Embryonic facial prominence (tissue), 1 donor: ENCODE data around the gene PLCG2.
"Not testable (repeated sequence)": the region's sequence is repeated elsewhere in the genome, so short reads cannot be mapped to it uniquely, and the experiment has no call there.

ENCODE experiments used
- DNase-seq: peaks from one replicate; pipeline ENCODE4 v3.0.0-alpha.2; 2016; ENCODE audit errors: extremely low spot score

Gene PLCG2

DNA sequence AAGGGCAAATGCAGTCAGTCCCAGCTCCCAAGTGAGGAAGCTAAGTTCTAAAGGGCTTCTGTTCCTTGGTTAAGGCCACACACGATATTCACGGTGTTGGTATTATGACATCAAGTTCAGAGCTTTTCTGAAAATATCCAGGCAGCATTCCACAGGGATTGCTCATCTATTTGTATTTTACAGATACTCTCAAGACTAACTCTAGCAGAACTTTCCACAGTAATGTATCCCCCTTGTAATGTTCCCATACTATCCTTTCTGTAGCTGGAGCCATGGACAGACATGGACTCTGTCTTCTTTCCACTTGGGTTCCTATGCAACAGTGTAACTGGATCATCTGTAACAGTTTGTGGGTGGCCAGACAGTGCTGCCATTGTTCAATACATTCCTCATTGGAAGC, 218.6 kb downstream of the PLCG2 start:
- DNase-seq: no peak

DNA sequence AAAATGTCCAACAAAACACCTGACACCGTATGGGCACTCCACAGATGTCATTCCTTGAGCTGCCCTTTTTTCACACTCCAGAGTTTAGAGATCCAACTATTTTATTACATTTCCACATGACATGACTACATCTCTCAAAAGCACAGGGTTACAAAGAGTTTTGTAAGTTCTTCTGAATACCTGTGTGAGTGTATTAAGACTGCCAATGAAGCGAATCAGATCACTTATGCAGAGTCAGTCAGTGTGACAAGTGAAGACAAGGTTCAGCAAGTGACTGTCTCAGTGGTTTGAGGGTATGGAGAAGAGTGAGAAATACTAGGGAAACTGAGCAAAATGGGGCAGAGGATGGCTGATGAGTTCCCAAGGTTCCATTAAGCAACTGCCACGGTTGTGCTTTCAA, 223.7 kb downstream of the PLCG2 start:
- DNase-seq: no peak

DNA sequence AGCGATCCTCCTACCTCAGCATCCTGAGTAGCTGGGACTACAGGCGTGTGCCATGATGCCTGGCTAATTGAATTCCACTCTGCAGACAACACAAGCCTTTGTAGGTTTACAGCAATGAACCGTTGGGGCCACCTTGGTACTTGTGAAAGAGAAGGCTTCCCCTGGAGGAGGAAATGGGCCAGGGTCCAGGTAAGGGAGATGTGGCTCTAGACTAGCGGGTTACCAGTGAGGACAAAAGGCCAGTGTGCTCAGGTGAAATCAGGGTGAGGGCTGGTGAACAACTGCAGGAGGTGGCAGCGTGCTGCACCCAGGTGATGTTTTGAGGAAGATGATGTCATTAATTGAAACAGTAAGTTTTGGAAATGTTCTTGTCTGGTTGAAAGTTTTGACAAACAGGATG, 225.5 kb downstream of the PLCG2 start:
- DNase-seq: no peak

DNA sequence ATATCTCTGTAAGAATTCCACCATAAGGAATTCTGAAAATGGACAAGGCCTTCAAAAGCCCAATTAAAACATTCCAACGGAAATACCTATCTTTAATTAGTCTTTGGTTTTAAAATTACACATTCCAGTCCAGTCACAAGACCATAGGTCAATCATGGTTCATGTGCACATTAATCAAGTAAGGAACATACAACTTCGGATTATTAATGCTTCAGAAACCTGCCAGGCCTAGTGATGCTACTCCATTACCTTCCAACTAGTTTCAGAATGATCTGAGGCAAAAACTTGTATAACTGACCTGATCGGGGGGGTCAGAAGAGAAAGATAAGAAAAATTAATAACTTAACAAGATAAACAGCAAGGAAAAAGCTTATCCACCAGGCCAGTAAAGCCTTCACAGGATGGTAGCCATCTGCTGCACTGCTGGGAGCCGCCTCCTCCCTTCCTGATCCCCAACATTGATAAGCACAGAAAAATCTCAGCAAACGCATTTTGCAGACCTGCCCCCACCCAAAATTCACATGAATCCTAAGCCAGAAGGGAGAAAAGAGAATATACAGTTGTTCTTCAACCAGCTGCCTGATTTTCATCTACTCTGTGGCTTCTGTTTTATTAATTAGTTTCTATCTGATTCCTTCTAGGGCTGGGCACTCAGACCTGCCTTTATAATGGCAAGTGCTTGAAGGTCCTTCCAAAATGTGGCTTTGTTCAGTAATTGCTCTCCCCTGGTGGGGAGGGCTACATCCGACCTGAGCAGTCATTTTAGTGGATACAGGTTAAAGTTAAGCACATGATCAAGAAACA, 226.1 kb downstream of the PLCG2 start:
- DNase-seq: no peak

DNA sequence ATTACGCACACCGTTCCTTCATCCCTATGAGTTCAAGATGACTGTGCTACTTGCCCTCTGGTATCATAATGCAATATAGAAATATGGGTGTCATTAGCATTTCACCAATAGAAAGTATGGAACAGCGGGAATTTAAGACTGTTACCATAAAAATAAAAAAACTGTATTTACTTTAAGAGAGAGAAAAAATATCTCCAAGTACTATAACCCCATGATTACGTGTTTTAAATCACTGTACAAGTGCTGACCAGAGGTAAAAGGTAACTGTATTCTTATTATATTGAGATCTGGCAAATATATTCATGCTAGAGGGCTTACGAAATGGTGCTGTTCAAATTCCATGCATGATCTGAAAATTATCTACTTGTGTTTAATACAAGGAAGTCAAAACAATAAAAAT, 226.9 kb downstream of the PLCG2 start:
- DNase-seq: no peak

DNA sequence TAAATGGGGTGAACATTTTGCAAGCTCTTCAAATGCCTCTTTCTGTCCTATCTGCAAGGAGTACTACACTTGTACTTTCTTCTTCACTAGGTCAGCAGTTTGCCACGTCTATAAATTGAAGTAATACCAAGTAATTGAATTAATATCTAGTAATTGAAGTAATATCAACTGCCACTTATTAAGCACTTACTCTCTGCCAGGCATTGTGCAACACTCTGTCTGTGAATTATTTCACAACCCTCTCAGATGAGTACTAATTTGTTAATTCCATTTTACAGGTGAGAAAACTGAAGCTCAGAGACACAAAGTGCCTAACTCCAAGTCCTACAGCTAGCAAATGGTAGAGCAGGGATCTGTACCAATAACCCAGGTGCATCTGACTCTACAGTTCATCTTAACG, 228.1 kb downstream of the PLCG2 start:
- no peak for DNase-seq

DNA sequence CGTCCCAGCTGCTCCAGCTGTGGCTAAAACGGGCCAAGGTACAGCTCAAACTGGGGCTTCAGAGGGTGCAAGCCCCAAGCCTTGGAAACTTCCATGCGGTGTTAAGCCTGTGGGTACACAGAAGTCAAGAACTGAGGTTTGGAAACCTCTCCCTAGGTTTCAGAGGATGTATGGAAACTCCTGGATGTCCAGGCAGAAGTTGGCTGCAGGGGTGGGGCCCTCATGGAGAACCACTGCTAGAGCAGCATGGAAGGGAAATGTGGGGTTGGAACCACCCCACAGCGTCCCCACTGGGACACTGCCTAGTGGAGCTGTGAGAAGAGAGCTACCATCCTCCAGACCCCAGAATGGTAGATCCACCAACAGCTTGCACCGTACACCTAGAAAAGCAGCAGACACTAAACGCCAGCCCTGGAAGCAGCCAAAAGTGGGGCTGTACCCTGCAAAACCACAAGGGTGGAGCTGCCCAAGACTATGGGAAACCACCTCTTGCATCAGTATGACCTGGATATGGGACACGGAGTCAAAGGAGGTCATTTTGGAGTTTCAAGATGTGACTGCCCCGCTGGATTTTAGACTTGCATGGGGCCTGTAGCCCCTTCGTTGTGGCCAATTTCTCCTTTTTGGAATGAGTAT, 230.0 kb downstream of the PLCG2 start:
- no peak for DNase-seq

DNA sequence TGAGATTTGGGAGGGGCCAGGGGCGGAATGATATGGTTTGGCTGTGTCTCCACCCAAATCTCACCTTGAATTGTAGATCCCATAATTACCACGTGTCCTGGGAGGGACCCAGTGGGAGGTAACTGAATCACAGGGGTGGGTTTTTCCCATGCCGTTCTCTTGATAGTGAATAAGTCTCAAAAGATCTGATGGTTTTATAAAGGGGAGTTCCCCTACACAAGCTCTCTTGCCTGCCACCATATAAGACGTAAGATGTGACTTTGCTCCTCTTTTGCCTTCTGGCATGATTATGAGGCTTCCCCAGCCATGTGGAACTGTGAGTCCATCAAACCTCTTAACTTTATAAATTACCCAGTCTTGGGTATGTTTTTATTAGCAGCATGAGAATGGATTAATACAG, 230.7 kb downstream of the PLCG2 start:
- not testable (repeated sequence) for DNase-seq

DNA sequence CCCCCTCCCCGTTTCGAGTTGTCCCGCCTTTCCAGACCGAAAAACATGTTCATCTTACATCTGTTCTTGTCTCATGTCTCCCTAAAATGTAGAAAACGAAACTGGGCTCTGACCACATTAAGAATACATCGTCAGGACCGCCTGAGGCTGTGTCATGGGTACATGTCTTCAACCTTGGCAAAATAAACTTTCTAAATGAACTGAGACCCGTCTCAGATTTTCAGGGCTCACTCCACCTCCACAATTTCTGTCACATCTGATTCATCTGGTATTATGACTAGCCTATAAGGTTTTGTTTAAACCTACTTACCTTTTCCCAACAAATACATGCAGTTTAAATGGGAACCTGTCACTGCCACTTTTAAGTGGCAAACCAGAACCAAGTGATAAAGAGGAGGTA, 231.6 kb downstream of the PLCG2 start:
- DNase-seq: no peak

DNA sequence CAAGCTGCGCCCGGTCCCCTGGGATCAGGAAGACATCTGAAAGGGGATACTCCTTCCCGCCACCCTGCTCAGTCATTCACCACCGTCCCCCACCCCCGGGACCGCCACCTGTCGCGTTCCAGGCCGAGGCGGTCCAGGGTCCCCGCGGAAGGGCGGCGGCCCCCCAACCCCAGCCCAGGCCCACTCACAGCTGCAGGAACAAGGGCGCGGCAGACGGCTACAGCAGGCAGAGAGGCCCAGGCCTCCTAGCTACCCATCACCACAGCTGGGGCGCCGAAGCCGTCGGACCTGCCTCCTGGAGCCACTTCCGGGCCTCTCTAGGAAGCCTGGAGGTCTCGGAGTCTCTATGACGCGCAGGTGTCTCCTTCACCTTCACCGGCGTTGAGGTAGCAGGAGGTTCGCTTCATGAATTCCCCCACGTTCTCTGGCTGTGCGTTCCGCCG, 232.1 kb downstream of the PLCG2 start, which contains the start of gene SDR42E1:
Gene SDR42E1, minus strand, starts transcription at position 272 of the 443 bp plus-strand sequence. CDS start 10,612 bp downstream, outside the sequence.
- DNase-seq: no peak
